ENCODE measurements around the gene ZNF420. TPM values are rescaled to one million over a fixed set of nuclear protein-coding genes. Genes with fewer than 3 reads are reported as not detected.
"Not testable (repeated sequence)": the region's sequence is repeated elsewhere in the genome, so short reads cannot be mapped to it uniquely, and the experiment has no call there.

The ZNF420 gene
- total RNA-seq, 1 experiment from 2014 or later = 12.3 TPM

- H3K27me3 Mint-ChIP-seq (ENCODE audit: low read depth); CTCF ChIA-PET; H3K4me3 Mint-ChIP-seq; H3K4me1 Mint-ChIP-seq; H3K27ac Mint-ChIP-seq; DNase-seq (ENCODE audit: low spot score); POLR2A ChIA-PET; ATAC-seq: not testable (repeated sequence)
- peaks cover 100% of the 10 kb centered on the region for H3K36me3 Mint-ChIP-seq
- peaks cover 90% of the 10 kb centered on the region for H3K9me3 Mint-ChIP-seq
- peak; percentile 48; the same call in 1 of the 2 replicates for TF ChIP-seq CTCF (IDR thresholded peaks at IDR 0.05)
These were observed 33.5 kb downstream of the ZNF420 start for GRCh38 chr19:37111753-37112152.

- ChIA-PET POLR2A (no interaction called here), CTCF (no interaction called here)
- H3K36me3 Mint-ChIP-seq = peaks cover 94% of the 10 kb centered on the region
- no peaks in the 10 kb centered on the region for H3K4me1 Mint-ChIP-seq
- ATAC-seq (no peak; the same call in 1 of the 2 replicates), DNase-seq (ENCODE audit: low spot score) (peak; percentile 13)
- H3K9me3 Mint-ChIP-seq = peaks cover 79% of the 10 kb centered on the region
- no peak overlapping the region for H3K27ac Mint-ChIP-seq
- TF ChIP-seq SOX15 (CRISPR knock-in tag; IDR thresholded peaks at IDR 0.05) = no peak
- TF ChIP-seq CTCF (IDR thresholded peaks at IDR 0.05) = peak; percentile 54
- H3K4me3 Mint-ChIP-seq = no peak overlapping the region
- peaks cover 7% of the 10 kb centered on the region for H3K27me3 Mint-ChIP-seq (ENCODE audit: low read depth)
These were observed 35.8 kb downstream of the ZNF420 start for GRCh38 chr19:37114001-37114400.

- Mint-ChIP-seq H3K36me3 (peaks cover 66% of the 10 kb centered on the region), H3K9me3 (peaks cover 73% of the 10 kb centered on the region), H3K27me3 (ENCODE audit: low read depth) (peaks cover 28% of the 10 kb centered on the region)
- POLR2A ChIA-PET; H3K27ac Mint-ChIP-seq; H3K4me3 Mint-ChIP-seq; ATAC-seq; DNase-seq (ENCODE audit: low spot score); CTCF ChIA-PET; H3K4me1 Mint-ChIP-seq: not testable (repeated sequence)
These were observed 43.9 kb downstream of the ZNF420 start for GRCh38 chr19:37122093-37122492.

GRCh38 chr19:37127999-37128820 is 50.0 kb downstream of the ZNF420 start:
- TF ChIP-seq FOXK1 (CRISPR knock-in tag; IDR thresholded peaks at IDR 0.05) (no peak), ZNF396 (CRISPR knock-in tag; IDR thresholded peaks at IDR 0.05; ENCODE audit: borderline replicate concordance) (no peak), GABPB1 (CRISPR knock-in tag; IDR thresholded peaks at IDR 0.05) (no peak), KAT7 (CRISPR knock-in tag; IDR thresholded peaks at IDR 0.05; ENCODE audit: borderline replicate concordance) (no peak), MLX (CRISPR knock-in tag; IDR thresholded peaks at IDR 0.05) (no peak), CDX4 (CRISPR knock-in tag; IDR thresholded peaks at IDR 0.05; ENCODE audit: borderline replicate concordance) (no peak), USF1 (CRISPR knock-in tag; IDR thresholded peaks at IDR 0.05) (no peak), ZBTB43 (CRISPR knock-in tag; IDR thresholded peaks at IDR 0.05) (no peak), ZNF425 (CRISPR knock-in tag; conservative IDR thresholded peaks at IDR 0.05) (no peak), ZNF671 (CRISPR knock-in tag; IDR thresholded peaks at IDR 0.05) (no peak), ATF1 (CRISPR knock-in tag; IDR thresholded peaks at IDR 0.05) (no peak), FOXP1 (CRISPR knock-in tag; IDR thresholded peaks at IDR 0.05; ENCODE audit: borderline replicate concordance) (no peak), MAX (CRISPR knock-in tag; IDR thresholded peaks at IDR 0.05) (no peak), JAZF1 (CRISPR knock-in tag; IDR thresholded peaks at IDR 0.05) (no peak), ZNF219 (CRISPR knock-in tag; IDR thresholded peaks at IDR 0.05; ENCODE audit: borderline replicate concordance) (no peak)
- DNase-seq (ENCODE audit: low spot score) = no peak
- ChIA-PET POLR2A (no interaction called here), CTCF (no interaction called here)
- H3K4me3 Mint-ChIP-seq = no peak overlapping the region
- H3K27me3 Mint-ChIP-seq (ENCODE audit: low read depth) = peaks cover 51% of the 10 kb centered on the region
- H3K36me3 Mint-ChIP-seq = peaks cover 93% of the 10 kb centered on the region
- no peaks in the 10 kb centered on the region for H3K4me1 Mint-ChIP-seq
- ATAC-seq = no peak
- peaks cover 96% of the 10 kb centered on the region for H3K9me3 Mint-ChIP-seq
- H3K27ac Mint-ChIP-seq = no peak overlapping the region

Measured in WTC11 (cell line).